ENCODE data around the gene NUTM2F.
"Not testable (repeated sequence)": the region's sequence is repeated elsewhere in the genome, so short reads cannot be mapped to it uniquely, and the experiment has no call there.

Gene NUTM2F

DNA sequence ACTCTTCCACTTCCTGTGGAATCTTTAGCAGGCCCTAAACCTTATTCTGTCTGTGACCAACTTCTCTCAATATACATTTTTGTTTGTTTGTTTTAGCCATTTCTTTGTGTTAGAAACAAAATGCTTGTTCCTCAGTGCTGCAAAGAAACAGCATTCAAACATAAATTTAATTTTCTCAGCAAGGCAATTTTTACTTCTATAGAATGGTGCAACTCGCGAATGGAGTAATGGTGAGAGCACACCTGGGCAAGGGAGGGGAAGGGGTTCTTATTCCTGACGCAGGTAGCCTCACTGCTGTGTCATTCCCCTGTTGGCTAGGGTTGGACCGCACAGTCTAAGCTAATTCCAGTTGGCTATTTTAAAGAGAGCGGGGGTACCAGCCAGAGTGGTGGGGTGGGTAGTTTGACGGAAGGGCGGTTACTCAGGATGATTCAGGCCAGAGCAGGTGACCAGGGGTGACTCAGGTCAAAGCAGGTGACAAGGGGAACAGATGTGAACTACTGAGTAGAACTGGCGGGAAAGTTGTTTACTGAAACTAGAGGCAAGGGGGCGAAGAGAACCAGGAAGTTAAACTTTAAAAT, 47.9 kb downstream of the NUTM2F start:
- TF ChIP-seq TAF1 (IDR thresholded peaks at IDR 0.05; ENCODE audit: borderline replicate concordance, low read depth, low read length) = no peak
- TF ChIP-seq POLR2AphosphoS5 (IDR thresholded peaks at IDR 0.05; ENCODE audit: low read depth, low read length) = no peak
- no peak for TF ChIP-seq POLR2A (IDR thresholded peaks at IDR 0.05; ENCODE audit: low read depth, low read length)
- DNase-seq (ENCODE audit: insufficient read length) (no peak), FAIRE-seq (no peak)

DNA sequence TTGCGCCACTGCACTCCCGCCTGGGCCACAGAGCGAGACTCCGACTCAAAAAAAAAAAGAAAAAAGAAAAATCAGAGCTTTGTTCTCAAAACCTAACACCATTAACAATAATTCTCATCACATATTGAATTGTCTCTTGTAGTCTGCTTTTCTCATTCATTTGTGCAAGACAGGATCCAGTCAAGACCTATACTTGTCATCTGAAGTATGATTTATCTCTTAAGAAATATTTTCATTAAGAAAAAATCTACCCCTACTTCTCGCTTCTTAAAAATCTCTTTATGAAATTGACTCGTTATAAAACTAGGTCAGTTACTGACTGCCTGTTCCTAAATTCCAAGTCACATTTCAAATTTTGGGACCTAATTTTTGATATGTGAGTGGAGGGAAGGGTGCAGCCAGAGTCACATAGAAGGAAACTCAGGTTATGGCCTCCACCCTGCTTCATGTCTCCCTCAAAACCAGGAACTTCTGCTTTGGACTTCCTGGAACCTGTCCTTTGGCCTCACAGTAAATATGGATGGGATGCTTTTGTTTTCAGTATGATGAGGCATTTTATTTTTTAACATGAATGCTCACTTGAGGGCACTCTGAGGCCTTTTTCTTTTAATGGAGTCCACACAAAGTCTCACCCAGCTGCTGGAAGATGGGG, 50.4 kb downstream of the NUTM2F start:
- FAIRE-seq (no peak), DNase-seq (ENCODE audit: insufficient read length) (no peak)
- TF ChIP-seq POLR2AphosphoS5 (IDR thresholded peaks at IDR 0.05; ENCODE audit: low read depth, low read length) = no peak
- no peak for TF ChIP-seq POLR2A (IDR thresholded peaks at IDR 0.05; ENCODE audit: low read depth, low read length)
- no peak for TF ChIP-seq TAF1 (IDR thresholded peaks at IDR 0.05; ENCODE audit: borderline replicate concordance, low read depth, low read length)

DNA sequence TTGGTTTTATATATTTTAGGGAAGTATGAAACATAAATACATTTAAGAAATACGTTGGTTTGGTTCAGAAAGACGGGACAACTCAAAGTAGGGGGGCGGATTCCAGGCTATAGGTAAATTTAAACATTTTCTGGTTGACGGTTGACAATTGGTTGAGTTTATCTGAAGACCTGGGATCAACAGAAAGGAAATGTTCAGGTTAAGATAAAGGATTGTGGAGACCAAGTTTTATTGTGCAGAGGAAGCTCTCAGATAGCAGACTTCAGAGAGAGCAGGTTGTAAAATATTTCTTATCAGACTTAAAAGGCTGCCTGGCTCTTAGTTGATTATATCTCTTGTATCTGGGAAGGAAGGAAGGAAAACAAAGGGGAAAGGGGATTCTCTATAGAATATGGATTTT, 51.4 kb downstream of the NUTM2F start:
- not testable (repeated sequence) for DNase-seq (ENCODE audit: insufficient read length); FAIRE-seq

DNA sequence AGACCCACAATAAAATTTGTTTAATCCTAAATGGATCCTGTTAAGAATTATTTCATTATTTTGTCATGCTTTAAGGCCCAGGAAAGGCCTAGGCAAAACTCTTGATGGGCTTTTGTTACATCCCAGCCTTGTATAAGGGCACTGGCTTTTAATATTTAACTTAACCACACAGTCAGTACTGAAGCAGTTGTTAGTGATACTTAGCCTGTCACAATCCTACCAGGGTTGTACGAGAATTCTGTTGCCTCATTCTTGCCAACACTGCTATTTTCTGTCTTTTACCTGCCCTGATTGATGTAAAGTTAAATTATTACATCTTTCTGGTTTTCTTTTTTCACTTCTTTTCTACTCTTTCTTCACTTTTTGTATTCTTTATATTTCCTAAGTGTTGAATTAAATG, 58.4 kb downstream of the NUTM2F start:
- DNase-seq (ENCODE audit: insufficient read length) (no peak), FAIRE-seq (no peak)
- TF ChIP-seq TAF1 (IDR thresholded peaks at IDR 0.05; ENCODE audit: borderline replicate concordance, low read depth, low read length) (no peak), POLR2A (IDR thresholded peaks at IDR 0.05; ENCODE audit: low read depth, low read length) (no peak), POLR2AphosphoS5 (IDR thresholded peaks at IDR 0.05; ENCODE audit: low read depth, low read length) (no peak)

DNA sequence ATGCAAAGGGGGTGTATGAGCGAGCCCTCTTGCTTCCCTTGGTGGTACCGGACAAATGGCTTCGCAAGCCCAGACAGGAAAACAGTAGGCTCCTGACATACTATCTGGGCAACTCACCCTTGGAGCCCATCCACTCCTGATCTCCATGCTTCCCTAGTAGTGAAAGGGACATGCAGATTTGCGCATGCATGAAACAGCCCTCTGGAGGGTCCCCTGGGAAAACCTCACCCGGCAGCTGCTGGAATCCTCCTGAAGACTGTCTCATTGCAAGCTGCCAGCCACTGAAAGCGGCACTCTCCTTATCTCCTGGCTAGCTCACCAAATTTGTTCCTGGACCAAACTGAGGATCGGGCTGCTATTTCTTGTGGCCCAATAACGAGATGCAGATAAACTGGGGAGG, 59.2 kb downstream of the NUTM2F start:
- DNase-seq (ENCODE audit: insufficient read length) (no peak), FAIRE-seq (no peak)
- TF ChIP-seq POLR2A (IDR thresholded peaks at IDR 0.05; ENCODE audit: low read depth, low read length) = no peak
- TF ChIP-seq TAF1 (IDR thresholded peaks at IDR 0.05; ENCODE audit: borderline replicate concordance, low read depth, low read length) = no peak
- TF ChIP-seq POLR2AphosphoS5 (IDR thresholded peaks at IDR 0.05; ENCODE audit: low read depth, low read length) = no peak

Measured in GM12892 (cell line).